Fibroblast of lung (primary cell): ENCODE measurements around the gene SH3BGRL2.

ENCODE experiments used
- EZH2 ChIP-seq: IDR thresholded peaks from 2 replicates; pipeline ENCODE4 v1.5.1; 2012; ENCODE audit warnings: low read length, control low read depth, mild to moderate bottlenecking; ENCODE audit errors: missing control alignments
- TF ChIP-seq, protein P1 (sequence below), 2 donors: IDR thresholded peaks in 1 of 2; conservative IDR thresholded peaks in 1 of 2; 1 replicate in 1 of 2; 2 replicates in 1 of 2; pipeline ENCODE4 v1.5.1; 2011 to 2012; ENCODE audit warnings: low read length in 2 of 2, control low read depth in 1 of 2, inconsistent platforms in 1 of 2, low read depth in 1 of 2, mild to moderate bottlenecking in 1 of 2

DNA sequence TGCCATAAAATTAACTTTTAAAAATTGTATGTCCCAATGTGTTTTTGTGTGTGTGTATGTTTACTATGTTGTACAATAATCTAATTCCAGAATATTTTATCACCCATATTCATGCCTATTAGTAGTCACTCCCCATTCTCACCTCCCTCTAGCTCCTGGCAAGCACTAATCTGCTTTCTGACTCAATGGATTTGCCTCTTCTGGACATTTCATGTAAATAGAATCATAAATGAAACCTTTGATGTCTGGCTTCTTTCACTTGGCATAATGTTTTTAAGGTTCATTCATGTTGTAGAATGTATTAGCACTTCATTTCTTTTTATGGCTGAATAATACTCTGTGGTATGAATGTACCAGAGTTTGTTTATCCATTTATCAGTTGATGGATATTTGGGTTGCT lies 15.4 kb downstream of the SH3BGRL2 start:
- no peak for TF ChIP-seq EZH2
- TF ChIP-seq, protein P1, sequence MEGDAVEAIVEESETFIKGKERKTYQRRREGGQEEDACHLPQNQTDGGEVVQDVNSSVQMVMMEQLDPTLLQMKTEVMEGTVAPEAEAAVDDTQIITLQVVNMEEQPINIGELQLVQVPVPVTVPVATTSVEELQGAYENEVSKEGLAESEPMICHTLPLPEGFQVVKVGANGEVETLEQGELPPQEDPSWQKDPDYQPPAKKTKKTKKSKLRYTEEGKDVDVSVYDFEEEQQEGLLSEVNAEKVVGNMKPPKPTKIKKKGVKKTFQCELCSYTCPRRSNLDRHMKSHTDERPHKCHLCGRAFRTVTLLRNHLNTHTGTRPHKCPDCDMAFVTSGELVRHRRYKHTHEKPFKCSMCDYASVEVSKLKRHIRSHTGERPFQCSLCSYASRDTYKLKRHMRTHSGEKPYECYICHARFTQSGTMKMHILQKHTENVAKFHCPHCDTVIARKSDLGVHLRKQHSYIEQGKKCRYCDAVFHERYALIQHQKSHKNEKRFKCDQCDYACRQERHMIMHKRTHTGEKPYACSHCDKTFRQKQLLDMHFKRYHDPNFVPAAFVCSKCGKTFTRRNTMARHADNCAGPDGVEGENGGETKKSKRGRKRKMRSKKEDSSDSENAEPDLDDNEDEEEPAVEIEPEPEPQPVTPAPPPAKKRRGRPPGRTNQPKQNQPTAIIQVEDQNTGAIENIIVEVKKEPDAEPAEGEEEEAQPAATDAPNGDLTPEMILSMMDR (conservative IDR thresholded peaks at IDR 0.05 in 1 of 2, IDR thresholded peaks at IDR 0.05 in 1 of 2; ENCODE audit: low read depth in 1 of 2, low read length in 2 of 2), result no peak
